ENCODE measurements around the gene ATP6V0A1.

- TF ChIP-seq CTCF (IDR thresholded peaks at IDR 0.05) (no peak), NFATC4 (CRISPR knock-in tag; IDR thresholded peaks at IDR 0.05) (no peak)
Measured at GRCh38 chr17:42507671-42508070, 49.0 kb downstream of the ATP6V0A1 start.
